Neural cell (in vitro differentiated cells): ENCODE measurements around the gene GLRX. TPM values are rescaled to one million over a fixed set of nuclear protein-coding genes. Genes with fewer than 3 reads are reported as not detected.

Source experiments
- H2AFZ ChIP-seq: fragments of 200-600, 300-800 bp; sonication (generic), shearing (Covaris generic); 2 replicates; pipeline ENCODE4 v1.6.0; 2014; ENCODE audit warnings: low read depth, mild to moderate bottlenecking, antibody characterized with exemption, low read length, moderate library complexity
- H3F3A ChIP-seq: fragments of 200-600 bp; shearing (Covaris generic); 2 replicates; pipeline ENCODE4 v1.6.1; 2016; ENCODE audit warnings: mild to moderate bottlenecking, moderate library complexity, mixed read lengths, antibody characterized with exemption, low read length; ENCODE audit not compliant: insufficient read depth, poor library complexity, severe bottlenecking
- H3K27ac ChIP-seq: fragments of 200-600, 300-800 bp; sonication (generic), shearing (Covaris generic); 2 replicates; pipeline ENCODE4 v1.5.1; 2014; ENCODE audit warnings: mild to moderate bottlenecking, low read length, moderate library complexity
- H3K27me3 ChIP-seq: fragments of 300-800, 200-600 bp; sonication (generic), shearing (Covaris generic); 2 replicates; pipeline ENCODE4 v1.6.0; 2014; ENCODE audit warnings: mild to moderate bottlenecking, low read depth, low read length, moderate library complexity; ENCODE audit not compliant: insufficient read depth
- H3K36me3 ChIP-seq: fragments of 300-800, 200-600 bp; sonication (generic), shearing (Covaris generic); 2 replicates; pipeline ENCODE4 v1.5.1; 2014; ENCODE audit warnings: mild to moderate bottlenecking, antibody characterized with exemption, low read length, moderate library complexity; ENCODE audit not compliant: insufficient read depth
- H3K4me2 ChIP-seq: fragments of 300-800, 200-600 bp; sonication (generic), shearing (Covaris generic); 2 replicates; pipeline ENCODE4 v1.6.0; 2014; ENCODE audit warnings: mild to moderate bottlenecking, low read length
- H3K4me3 ChIP-seq: fragments of 300-800, 200-600 bp; sonication (generic), shearing (Covaris generic); 2 replicates; pipeline ENCODE4 v1.5.1; 2014; ENCODE audit warnings: mild to moderate bottlenecking, low read length, moderate library complexity
- H3K79me2 ChIP-seq: fragments of 200-600 bp; shearing (Covaris generic); replicated peaks from 2 replicates; pipeline ENCODE4 v1.6.0; 2014; ENCODE audit warnings: mild to moderate bottlenecking, low read length, moderate library complexity; ENCODE audit not compliant: insufficient read depth
- H3K9ac ChIP-seq: fragments of 300-800, 200-600 bp; sonication (generic), shearing (Covaris generic); 2 replicates; pipeline ENCODE4 v1.6.1; 2016; ENCODE audit warnings: mild to moderate bottlenecking, low read length, mixed read lengths
- H3K9me2 ChIP-seq: fragments of 200-600 bp; shearing (Covaris generic); 2 replicates; pipeline ENCODE4 v1.6.1; 2016; ENCODE audit warnings: mild to moderate bottlenecking, low read length, mixed read lengths; ENCODE audit not compliant: insufficient read depth
- H3K9me3 ChIP-seq: fragments of 200-600, 300-800 bp; sonication (generic), shearing (Covaris generic); 2 replicates; pipeline ENCODE4 v1.6.1; 2016; ENCODE audit warnings: mild to moderate bottlenecking, mixed run types, low read length, moderate library complexity, mixed read lengths
- H4K20me1 ChIP-seq: fragments of 200-600 bp; shearing (Covaris generic); 2 replicates; pipeline ENCODE4 v1.6.1; 2016; ENCODE audit warnings: mild to moderate bottlenecking, mixed run types; ENCODE audit not compliant: insufficient read depth
- CTCF ChIP-seq: fragments of 450-650 bp; IDR thresholded peaks from 2 replicates; pipeline ENCODE4 v1.5.1; 2014; ENCODE audit warnings: antibody characterized with exemption, mild to moderate bottlenecking, moderate library complexity; ENCODE audit not compliant: poor library complexity, severe bottlenecking
- EP300 ChIP-seq: fragments of 450-650 bp; conservative IDR thresholded peaks from 2 replicates; pipeline ENCODE4 v1.6.1; 2014; ENCODE audit warnings: antibody characterized with exemption, mild to moderate bottlenecking, moderate library complexity; ENCODE audit not compliant: poor library complexity, severe bottlenecking
- EZH2 ChIP-seq: fragments of 200-600, 300-800 bp; shearing (Covaris generic), sonication (generic); IDR thresholded peaks from 2 replicates; pipeline ENCODE4 v1.6.1; 2014; ENCODE audit warnings: antibody characterized with exemption, low read length, borderline replicate concordance, mild to moderate bottlenecking; ENCODE audit not compliant: insufficient read depth, poor library complexity, severe bottlenecking
- MXI1 ChIP-seq: fragments of 450-650 bp; conservative IDR thresholded peaks from 2 replicates; pipeline ENCODE4 v1.6.1; 2014; ENCODE audit warnings: antibody characterized with exemption, mild to moderate bottlenecking; ENCODE audit not compliant: poor library complexity, severe bottlenecking
- POLR2AphosphoS5 ChIP-seq: IDR thresholded peaks from 2 replicates; pipeline ENCODE4 v1.6.1; 2012
- RAD21 ChIP-seq: fragments of 450-650 bp; conservative IDR thresholded peaks from 2 replicates; pipeline ENCODE4 v1.6.1; 2014; ENCODE audit warnings: antibody characterized with exemption, mild to moderate bottlenecking, moderate library complexity
- REST ChIP-seq: IDR thresholded peaks from 2 replicates; pipeline ENCODE4 v1.6.1; 2012; ENCODE audit warnings: borderline replicate concordance
- SMC3 ChIP-seq: fragments of 450-650 bp; conservative IDR thresholded peaks from 2 replicates; pipeline ENCODE4 v1.6.1; 2014; ENCODE audit warnings: antibody characterized with exemption, mild to moderate bottlenecking, moderate library complexity; ENCODE audit not compliant: poor library complexity
- TAF1 ChIP-seq: IDR thresholded peaks from 2 replicates; pipeline ENCODE4 v1.6.1; 2012; ENCODE audit warnings: low read depth
- polyA plus RNA-seq: library from polyadenylated mRNA; depleted of rRNA; stranded (reverse); fragments of >200 nt; gene quantifications from 2 replicates; pipeline ENCODE4 v1.2.3, GENCODE V29; 2014

GLRX gene
- polyA plus RNA-seq, 1 donor from 2014 or later: 54.0 TPM

- Histone ChIP-seq H3K36me3 (no peaks in the 10 kb centered on the region), H3K9me3 (no peaks in the 10 kb centered on the region), H3K4me3 (no peak overlapping the region), H3K4me2 (no peak overlapping the region), H4K20me1 (no peaks in the 10 kb centered on the region), H2AFZ (no peak overlapping the region), H3K27ac (no peak overlapping the region), H3K9ac (no peak overlapping the region), H3K79me2 (no peaks in the 10 kb centered on the region), H3F3A (no peaks in the 10 kb centered on the region), H3K9me2 (no peaks in the 10 kb centered on the region), H3K27me3 (no peaks in the 10 kb centered on the region)
- no peak for TF ChIP-seq CTCF
- no peak for TF ChIP-seq MXI1
- no peak for TF ChIP-seq SMC3
- TF ChIP-seq EP300: no peak
- no peak for TF ChIP-seq EZH2
- no peak for TF ChIP-seq RAD21
- no peak for TF ChIP-seq REST
- no peak for TF ChIP-seq TAF1
Measured at GRCh38 chr5:95824747-95825146, 2.2 kb upstream of the GLRX start.

DNA sequence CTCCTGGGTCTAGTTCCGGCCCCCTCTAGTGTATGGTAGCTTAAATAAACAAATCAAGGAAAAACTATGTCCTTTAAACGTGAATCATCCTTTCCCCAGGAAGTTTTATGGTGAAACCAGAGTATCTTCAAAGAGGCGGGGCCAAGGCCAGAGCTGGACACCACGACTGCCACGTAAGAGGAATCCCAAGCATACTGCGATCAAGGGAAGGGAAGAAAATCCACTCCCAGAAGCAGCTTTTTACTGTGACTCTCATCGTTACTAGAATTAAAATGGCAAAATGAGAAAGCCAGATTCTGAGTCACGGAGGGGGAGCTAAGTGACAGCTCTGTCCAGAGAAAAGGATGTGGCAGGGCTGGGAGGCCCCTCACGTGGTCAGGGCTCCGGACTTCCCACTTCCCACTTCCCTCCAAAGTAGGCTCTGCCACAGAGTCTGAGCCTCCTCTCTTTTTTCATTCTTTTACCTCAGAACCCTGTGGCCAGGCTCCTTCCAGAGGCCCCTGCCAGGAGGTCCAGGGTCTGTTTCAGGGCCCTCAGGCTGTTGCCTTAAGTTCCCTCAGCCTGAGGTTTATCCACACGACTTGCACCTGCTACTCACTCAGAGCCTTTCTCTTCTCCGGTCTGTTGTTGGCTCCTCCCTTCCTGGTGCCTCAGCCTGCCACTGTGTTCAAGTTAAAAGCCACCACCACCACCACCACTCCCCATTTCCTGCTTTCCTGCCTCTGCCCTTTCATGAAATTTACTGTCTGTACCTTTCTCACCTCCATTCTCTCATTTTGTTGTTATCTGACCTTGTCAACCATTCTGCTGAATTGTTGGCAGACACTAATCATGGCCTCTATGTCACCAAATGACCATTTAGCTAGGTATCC, 1.4 kb upstream of the GLRX start:
- no peak overlapping the region for H2AFZ ChIP-seq
- H3K27ac ChIP-seq: no peak overlapping the region
- no peaks in the 10 kb centered on the region for H3K9me3 ChIP-seq
- TF ChIP-seq CTCF (no peak), POLR2AphosphoS5 (no peak), REST (no peak), TAF1 (no peak), EP300 (no peak), RAD21 (no peak), MXI1 (no peak), SMC3 (no peak), EZH2 (no peak)
- H3K9ac ChIP-seq: no peak overlapping the region
- H3K9me2 ChIP-seq: no peaks in the 10 kb centered on the region
- H4K20me1 ChIP-seq: no peaks in the 10 kb centered on the region
- no peak overlapping the region for H3K4me2 ChIP-seq
- H3K79me2 ChIP-seq: peaks cover 2% of the 10 kb centered on the region
- no peak overlapping the region for H3K4me3 ChIP-seq
- no peaks in the 10 kb centered on the region for H3K27me3 ChIP-seq
- no peaks in the 10 kb centered on the region for H3F3A ChIP-seq
- H3K36me3 ChIP-seq: no peaks in the 10 kb centered on the region
